OCI-LY7 (cell line): ENCODE measurements around the gene PLAGL1.

ENCODE experiments used
- CTCF ChIP-seq: fragments of 200-600 bp; sonication (generic); conservative IDR thresholded peaks from 2 replicates; pipeline ENCODE4 v1.5.1; 2014; ENCODE audit warnings: mild to moderate bottlenecking, antibody characterized with exemption, low read length, moderate library complexity, mixed read lengths
- EZH2phosphoT487 ChIP-seq: fragments of 200-600 bp; sonication (generic); IDR thresholded peaks from 2 replicates; pipeline ENCODE4 v1.6.1; 2018; ENCODE audit warnings: low read depth, borderline replicate concordance, mild to moderate bottlenecking, mixed run types, antibody characterized with exemption, low read length, moderate library complexity, mixed read lengths

DNA sequence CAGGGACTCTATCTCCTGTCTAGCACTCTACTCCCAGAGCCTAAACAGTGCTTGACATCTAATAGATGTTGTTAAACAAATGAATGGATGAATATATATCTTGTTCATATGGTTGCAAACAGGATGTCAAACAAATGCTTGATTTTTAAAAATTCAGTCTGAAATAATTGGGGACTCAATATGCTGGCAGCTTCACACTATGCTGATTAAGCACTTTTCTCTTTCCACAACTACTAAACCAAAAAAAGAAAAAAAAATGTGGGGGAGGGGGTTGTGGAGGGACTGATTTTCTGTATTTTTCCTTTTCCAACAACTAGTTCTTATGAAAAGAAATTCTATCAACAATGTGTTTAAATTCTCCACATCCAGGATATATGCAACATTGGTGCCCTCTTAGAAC, 44.4 kb upstream of the PLAGL1 start:
- TF ChIP-seq CTCF (no peak), EZH2phosphoT487 (no peak)
